Stimulated activated CD8-positive, alpha-beta memory T cell treated with anti-CD3 and anti-CD28 coated beads, Interleukin-7, amount 100 ng/mL, for 24 hours (primary cell): ENCODE data around the gene SND1.
"Not testable (repeated sequence)": the region's sequence is repeated elsewhere in the genome, so short reads cannot be mapped to it uniquely, and the experiment has no call there.

Experiments
- DNase-seq: peaks from one replicate; pipeline ENCODE4 v3.0.0-alpha.2; 2020; ENCODE audit warnings: low read depth

Gene SND1

GRCh38 chr7:127889677-127890076 lies 237.7 kb downstream of the SND1 start:
- DNase-seq: no peak

GRCh38 chr7:127890726-127891125 lies 238.7 kb downstream of the SND1 start:
- no peak for DNase-seq

DNA sequence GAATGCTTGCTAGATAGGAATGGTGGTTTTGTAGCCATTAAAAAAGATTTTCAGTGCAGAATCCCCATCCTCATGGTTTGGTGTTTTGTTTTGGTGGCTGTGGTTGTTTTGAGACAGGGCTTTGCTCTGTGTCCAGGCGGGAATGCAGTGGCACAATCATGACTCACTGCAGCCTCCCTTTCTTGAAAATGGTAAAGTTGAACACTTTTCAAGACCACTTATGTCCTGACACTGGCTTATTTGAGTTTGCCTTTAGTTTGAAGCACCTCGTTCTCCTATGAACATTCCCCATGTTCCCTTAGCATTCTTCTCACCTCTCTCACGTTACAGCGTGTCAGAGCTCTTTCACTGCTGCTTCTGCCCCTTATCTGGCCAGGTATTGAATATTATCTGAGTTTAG lies 239.2 kb downstream of the SND1 start:
- no peak for DNase-seq

DNA sequence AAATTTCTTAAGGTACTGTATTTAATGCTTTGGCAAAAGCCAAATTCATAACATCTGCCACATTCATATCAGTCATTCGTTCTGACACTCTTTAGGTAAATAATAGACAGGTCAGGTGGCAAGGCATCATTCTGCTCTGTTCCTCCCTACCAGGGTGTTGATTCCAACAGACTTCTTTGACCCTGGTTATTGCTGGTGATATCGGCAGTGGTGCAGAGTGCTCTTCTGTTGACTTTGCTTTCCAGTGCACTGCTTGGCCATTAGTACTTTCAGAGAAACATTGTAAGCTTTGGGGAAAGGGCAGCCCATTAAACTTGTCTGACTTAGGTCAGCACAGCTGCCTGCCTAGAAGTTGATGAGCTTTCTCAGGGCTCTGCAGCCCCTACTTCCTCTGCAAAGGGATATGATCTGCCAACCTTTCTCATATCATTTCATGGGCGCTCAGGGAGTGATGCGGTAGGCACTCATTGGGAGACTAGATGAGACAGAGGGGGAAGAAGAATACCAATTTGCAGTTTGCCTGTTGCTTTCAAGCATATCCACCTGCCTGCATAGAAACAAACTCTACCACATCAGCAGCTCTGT lies 240.0 kb downstream of the SND1 start:
- no peak for DNase-seq

- no peak for DNase-seq
Measured at GRCh38 chr7:127892488-127893314, 240.7 kb downstream of the SND1 start.

GRCh38 chr7:127893547-127893946 lies 241.6 kb downstream of the SND1 start:
- DNase-seq: no peak

DNA sequence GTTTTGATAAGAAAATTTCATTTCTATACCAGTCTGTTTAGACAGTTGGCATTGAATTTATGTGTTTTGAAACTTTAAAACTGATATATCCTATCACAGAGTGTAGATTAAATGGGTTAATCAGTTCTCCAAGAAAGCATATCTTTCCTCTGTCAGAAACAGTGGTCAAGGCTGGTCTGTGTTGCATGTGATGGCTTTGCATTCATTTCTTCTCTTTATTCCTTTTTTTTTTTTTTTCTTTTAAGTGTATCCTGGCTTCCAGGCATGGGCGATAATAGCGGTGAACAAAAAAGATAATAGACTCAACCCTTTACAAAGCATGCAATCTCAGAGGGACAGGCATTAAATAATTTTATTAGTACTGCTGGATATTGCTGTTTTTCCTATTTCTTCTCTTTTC lies 242.6 kb downstream of the SND1 start:
- DNase-seq: no peak

- DNase-seq: no peak
Measured at GRCh38 chr7:127895360-127895759, 243.4 kb downstream of the SND1 start.

DNA sequence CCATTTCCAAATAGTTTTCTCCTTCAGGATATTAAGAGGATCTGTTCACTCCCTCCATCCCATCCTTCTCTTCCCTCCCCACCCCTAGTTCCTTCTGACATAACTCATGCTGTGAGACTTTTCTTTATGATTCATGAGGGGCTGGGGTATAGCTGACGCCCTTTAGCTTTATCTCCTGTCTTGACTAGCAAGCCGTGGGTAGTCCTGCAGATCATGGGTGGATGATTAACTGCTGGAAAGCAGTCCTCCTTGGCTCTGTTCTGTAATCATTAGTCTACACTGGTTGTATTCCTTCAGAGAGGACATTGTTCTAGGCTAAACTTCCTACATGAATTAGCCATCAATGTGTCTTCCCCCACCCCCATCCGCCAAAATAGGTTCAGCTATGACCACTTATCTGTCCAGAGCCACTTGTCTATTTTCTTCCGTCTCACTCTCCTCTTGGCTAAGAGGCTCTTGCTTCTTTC lies 243.9 kb downstream of the SND1 start:
- DNase-seq: no peak

DNA sequence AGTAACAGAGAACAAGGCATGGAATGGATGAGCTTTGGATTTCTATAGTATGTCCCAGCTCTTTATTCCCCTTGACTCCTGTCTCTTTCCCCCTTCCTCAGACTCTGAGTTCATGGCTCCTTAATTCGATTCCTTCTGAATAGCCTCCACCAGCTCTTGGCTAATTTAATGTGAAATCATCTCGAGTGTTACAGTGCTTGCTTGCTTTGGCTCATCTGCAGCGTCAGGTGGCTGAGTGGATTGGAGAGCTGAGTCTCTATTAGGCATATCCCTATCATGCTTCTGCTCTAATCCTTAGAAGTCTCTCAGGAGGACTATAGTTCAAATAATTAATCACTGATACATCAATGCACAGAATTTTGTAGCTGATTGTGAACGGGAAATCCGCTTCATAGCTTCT lies 244.7 kb downstream of the SND1 start:
- no peak for DNase-seq

GRCh38 chr7:127897704-127898454 lies 245.9 kb downstream of the SND1 start:
- DNase-seq: no peak

- no peak for DNase-seq
Measured at GRCh38 chr7:127899411-127899810, 247.4 kb downstream of the SND1 start.

GRCh38 chr7:127900141-127900540 lies 248.1 kb downstream of the SND1 start:
- DNase-seq: no peak

- DNase-seq: no peak
Measured at GRCh38 chr7:127900732-127901685, 249.0 kb downstream of the SND1 start.

GRCh38 chr7:127901895-127902703 lies 250.1 kb downstream of the SND1 start:
- no peak for DNase-seq

DNA sequence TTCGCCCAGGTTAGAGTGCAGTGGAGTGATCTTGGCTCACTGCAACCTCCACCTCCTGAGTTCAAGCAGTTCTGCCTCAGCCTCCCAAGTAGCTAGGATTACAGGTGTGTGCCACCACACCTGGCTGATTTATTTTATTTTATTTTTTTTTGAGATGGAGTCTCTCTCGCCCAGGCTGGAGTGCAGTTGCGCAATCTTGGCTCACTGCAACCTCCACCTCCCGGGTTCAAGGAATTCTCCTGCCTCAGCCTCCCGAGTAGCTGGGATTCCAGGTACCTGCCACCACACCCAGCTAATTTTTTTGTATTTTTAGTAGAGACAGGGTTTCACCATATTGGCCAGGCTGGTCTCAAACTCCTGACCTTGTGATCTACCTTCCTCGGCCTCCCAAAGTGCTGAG lies 250.8 kb downstream of the SND1 start:
- not testable (repeated sequence) for DNase-seq

DNA sequence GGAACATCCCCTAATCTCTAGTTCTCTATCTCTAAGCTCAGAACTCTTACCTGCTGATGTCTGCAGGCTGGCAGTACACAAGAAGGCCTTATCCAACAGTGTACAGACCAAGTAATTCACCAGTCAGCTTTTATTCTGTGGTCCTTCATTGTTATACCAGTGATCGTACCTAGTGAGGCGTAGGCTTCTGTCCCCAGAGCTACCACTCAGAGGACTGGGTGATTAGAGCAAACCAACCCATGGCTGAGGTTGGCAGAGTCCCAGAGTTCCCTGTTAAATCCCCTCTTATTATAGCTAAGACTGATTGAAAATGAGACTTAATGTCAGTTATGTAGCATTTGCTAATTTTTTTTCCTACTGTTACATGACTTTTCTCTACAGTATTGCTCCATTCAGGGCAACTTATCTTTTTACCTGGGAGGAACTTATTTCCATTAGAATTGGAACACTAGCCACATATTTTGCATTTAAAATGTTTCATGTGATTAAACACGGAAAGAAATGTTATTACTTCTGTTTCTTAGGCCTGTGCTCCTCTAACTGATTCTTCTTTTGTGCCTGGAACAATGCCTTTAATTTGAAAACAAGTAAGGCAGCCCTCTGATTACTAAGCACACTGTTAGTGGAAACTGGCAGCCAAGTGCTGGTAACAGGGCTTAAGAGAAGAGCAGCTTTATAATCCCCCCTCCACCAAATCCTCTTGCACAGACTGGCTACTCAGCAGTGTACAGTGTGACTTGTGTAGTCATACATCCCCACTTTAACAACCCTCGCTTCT lies 252.1 kb downstream of the SND1 start:
- no peak for DNase-seq

DNA sequence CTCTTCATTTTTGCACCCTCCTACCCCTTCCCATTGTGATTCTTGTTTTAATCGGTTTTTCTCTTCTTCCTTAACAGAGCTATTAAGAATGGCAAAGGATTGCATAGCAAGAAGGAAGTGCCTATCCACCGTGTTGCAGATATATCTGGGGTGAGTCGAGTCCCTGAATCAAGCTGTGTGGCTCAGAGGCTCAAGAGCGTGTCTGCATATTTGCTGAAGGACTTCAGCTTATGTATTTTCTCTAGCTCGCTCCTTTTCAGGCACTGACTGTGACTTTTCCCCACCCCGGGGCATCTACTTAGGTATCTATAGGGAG lies 252.6 kb downstream of the SND1 start:
- DNase-seq: no peak

GRCh38 chr7:127905021-127905420 lies 253.0 kb downstream of the SND1 start:
- DNase-seq: no peak
